GM12878 (cell line): ENCODE data around the gene FUBP1. TPM values are rescaled to one million over a fixed set of nuclear protein-coding genes. Genes with fewer than 3 reads are reported as not detected.
A peak's percentile ranks its signal among the peaks of the same experiment; 100 is the strongest.

Experiments used
- ATAC-seq: fragments of 200-7000 bp; cut with Tn5 transposase; 3 replicates; pipeline ENCODE4 v1.9.1; 2020; ENCODE audit warnings: mild to moderate bottlenecking, moderate library complexity
- BruUV-seq: library from RNA; stranded (reverse); fragments of 400-500 nt; replicated peaks from 2 replicates; lab custom pipeline; 2021; lab: Mats Ljungman, UMichigan
- CTCF ChIA-PET: fragments of 300-600 bp; sonication (Branson Sonifier 250); formaldehyde crosslinking; extraction: SDS; loops from one replicate; lab custom pipeline; 2021; ENCODE audit warnings: inconsistent platforms; lab: Yijun Ruan, JAX
- POLR2A ChIA-PET: fragments of 350-600 bp; formaldehyde crosslinking; extraction: SDS; loops from one replicate; lab custom pipeline; 2021; ENCODE audit warnings: inconsistent platforms; lab: Charles Lee
- RAD21 ChIA-PET: fragments of 300-600 bp; sonication (Branson Sonifier 250); formaldehyde crosslinking; loops from one replicate; lab custom pipeline; 2023; ENCODE audit warnings: antibody characterized with exemption; ENCODE audit not compliant: unreplicated experiment; lab: Charles Lee
- SMC1A ChIA-PET: fragments of 300-600 bp; sonication (Branson Sonifier 250); formaldehyde crosslinking; loops from one replicate; lab custom pipeline; 2023; ENCODE audit not compliant: unreplicated experiment, uncharacterized antibody; lab: Charles Lee
- DNase-seq: peaks from one replicate; pipeline ENCODE4 v3.0.0-alpha.2; 2011; ENCODE audit warnings: low read depth, low spot score
- FAIRE-seq: peaks from 3 replicates; lab custom pipeline; 2011; peaks lifted over from hg19 to GRCh38; lab: Jason Lieb, UNC
- H2AFZ ChIP-seq: 2 replicates; pipeline ENCODE4 v1.6.0; 2011; ENCODE audit warnings: low read depth, low read length, control low read depth; ENCODE audit not compliant: control insufficient read depth
- H3K27ac ChIP-seq: 2 replicates; pipeline ENCODE4 v1.5.1; 2011; ENCODE audit warnings: control low read depth; ENCODE audit not compliant: control insufficient read depth, insufficient read depth
- H3K27me3 ChIP-seq, 2 experiments: replicated peaks in 1 of 2; 2 replicates each; pipeline versions ENCODE4 v1.6.0 to v1.6.1; 2011; ENCODE audit warnings: low read length in 1 of 2; ENCODE audit not compliant: control insufficient read depth in 2 of 2, insufficient read depth in 2 of 2
- H3K36me3 ChIP-seq, 2 experiments: 2 replicates each; pipeline ENCODE4 v1.5.1; 2011; ENCODE audit warnings: low read length in 1 of 2; ENCODE audit not compliant: control insufficient read depth in 2 of 2, insufficient read depth in 2 of 2
- H3K4me1 ChIP-seq: 2 replicates; pipeline ENCODE4 v1.6.1; 2011; ENCODE audit warnings: mild to moderate bottlenecking, low read length, moderate library complexity, mixed read lengths; ENCODE audit not compliant: control insufficient read depth, insufficient read depth
- H3K4me2 ChIP-seq: 2 replicates; pipeline ENCODE4 v1.6.0; 2011; ENCODE audit warnings: control low read depth; ENCODE audit not compliant: control insufficient read depth, insufficient read depth
- H3K4me3 ChIP-seq: fragments of 200-600 bp; sonication (generic); 2 replicates; pipeline ENCODE4 v1.5.1; 2016
- H3K79me2 ChIP-seq: 2 replicates; pipeline ENCODE4 v1.6.0; 2011; ENCODE audit warnings: low read length; ENCODE audit not compliant: control insufficient read depth, insufficient read depth
- H3K9ac ChIP-seq: 2 replicates; pipeline ENCODE4 v1.8.0; 2011; ENCODE audit warnings: low read length, control low read depth, mixed read lengths; ENCODE audit not compliant: control insufficient read depth, insufficient read depth
- H3K9me3 ChIP-seq: replicated peaks from 3 replicates; pipeline ENCODE4 v1.5.1; 2011; ENCODE audit warnings: mild to moderate bottlenecking, low read length; ENCODE audit not compliant: control insufficient read depth, insufficient read depth
- H4K20me1 ChIP-seq: 2 replicates; pipeline ENCODE4 v1.6.0; 2011; ENCODE audit not compliant: control insufficient read depth, insufficient read depth
- BRCA1 ChIP-seq: IDR thresholded peaks from 2 replicates; pipeline ENCODE4 v1.6.1; 2011; ENCODE audit warnings: low read depth, low read length, improper control_type of control experiment
- CUX1 ChIP-seq: IDR thresholded peaks from 2 replicates; pipeline ENCODE4 v1.6.1; 2012; ENCODE audit warnings: improper control_type of control experiment, low read depth, low read length; ENCODE audit not compliant: insufficient replicate concordance
- EGR1 ChIP-seq, 2 experiments: IDR thresholded peaks; 1 replicate in 1 of 2; 2 replicates in 1 of 2; pipeline ENCODE4 v1.6.1; 2011 to 2012; ENCODE audit warnings: low read depth in 2 of 2, low read length in 2 of 2, borderline replicate concordance in 1 of 2, mild to moderate bottlenecking in 1 of 2, moderate library complexity in 1 of 2
- FOXK2 ChIP-seq: fragments of 450-650 bp; IDR thresholded peaks from 2 replicates; pipeline ENCODE4 v1.6.1; 2017; ENCODE audit warnings: mild to moderate bottlenecking, moderate library complexity
- POLR2A ChIP-seq: IDR thresholded peaks from 2 replicates; pipeline ENCODE4 v1.6.1; 2011; ENCODE audit warnings: low read depth, mild to moderate bottlenecking, low read length
- RAD51 ChIP-seq: fragments of 450-650 bp; IDR thresholded peaks from 2 replicates; pipeline ENCODE4 v1.6.1; 2016; ENCODE audit warnings: moderate library complexity, mild to moderate bottlenecking, inconsistent platforms
- SMAD1 ChIP-seq: fragments of 450-650 bp; IDR thresholded peaks from 2 replicates; pipeline ENCODE4 v1.6.1; 2018; ENCODE audit warnings: mild to moderate bottlenecking, low read depth; ENCODE audit not compliant: partially characterized antibody
- ZBED1 ChIP-seq: IDR thresholded peaks from 2 replicates; pipeline ENCODE4 v1.6.1; 2016; ENCODE audit warnings: borderline replicate concordance
- WGBS: methylation state at CpG from one replicate; pipeline ENCODE4 v1.1.6; 2016; ENCODE audit warnings: low lambda C conversion rate; ENCODE audit not compliant: insufficient replicate concordance, insufficient coverage; ENCODE audit errors: missing lambda C conversion rate; 5-methylcytosine and 5-hydroxymethylcytosine counted together
- in situ Hi-C: fragments of 300-500 bp; cut with MboI; formaldehyde crosslinking; loops from 9 replicates; pipeline ENCODE4 v1.14.3; 2018; ENCODE audit warnings: mixed read lengths
- intact Hi-C: fragments of 100-400 bp; cut with micrococcal nuclease; formaldehyde crosslinking; loops from one replicate; pipeline ENCODE4 v1.14.2; 2022; ENCODE audit not compliant: unreplicated experiment
- polyA plus RNA-seq, 11 experiments: library from polyadenylated mRNA; depleted of rRNA in 4 of 11; unstranded in 6 of 11; stranded (reverse) in 5 of 11; fragments of >200 nt; fragmentation: Nextera tagmentation in 4 of 11; fragmentation: Illumina TruSeq in 1 of 11; extraction: Ambion mirVana in 4 of 11; extraction: Trizol in 1 of 11; gene quantifications; 1 replicate in 1 of 11; 2 replicates in 10 of 11; pipeline versions ENCODE4 v1.2.1 to v1.2.3, GENCODE V29; 2011 to 2016; ENCODE audit warnings: inconsistent platforms in 2 of 11, missing spikeins in 2 of 11, low read depth in 1 of 11
- total RNA-seq, 4 experiments: library from RNA; depleted of rRNA in 3 of 4; stranded (reverse); fragments of >200 nt in 3 of 4; fragmentation: Illumina TruSeq in 1 of 4; extraction: Trizol in 1 of 4; gene quantifications; 2 replicates each; pipeline versions ENCODE4 v1.2.1 to v1.2.3, GENCODE V29; 2013 to 2021

The FUBP1 gene
- total and polyA plus RNA-seq, 10 of the 15 experiments (the other 5 are each of a cell fraction or from before 2014, with no cell fraction given): 110 to 343 (median 191) TPM

DNA sequence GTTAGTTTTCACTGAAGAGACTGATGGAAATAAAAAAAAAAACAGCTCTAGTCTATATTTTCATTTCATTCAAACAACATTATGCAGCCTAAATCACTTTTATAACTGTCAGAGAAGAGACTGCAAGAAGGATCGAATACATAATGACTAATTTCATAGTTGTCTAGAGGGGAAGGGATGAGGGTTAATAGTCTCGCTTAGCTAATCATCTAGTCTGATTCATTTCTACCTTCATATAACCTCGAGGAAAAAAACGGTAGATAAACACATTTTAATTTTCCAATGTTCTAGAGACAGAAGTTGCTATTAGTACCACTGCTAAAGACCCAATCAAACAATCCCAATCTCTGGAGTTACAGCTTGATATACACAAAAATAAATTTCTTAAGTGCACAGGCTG lies 3.5 kb downstream of the FUBP1 start:
- Histone ChIP-seq H3K4me2 (peak overlapping the region; percentile 86), H3K27ac (no peak overlapping the region), H3K9me3 (no peaks in the 10 kb centered on the region), H3K36me3 (peaks cover 0 to 13% of the 10 kb centered on the region in 2 experiments; a peak in 1 of 4 replicates), H3K4me1 (no peaks in the 10 kb centered on the region; the same call in 1 of the 2 replicates), H3K9ac (peak overlapping the region; percentile 100), H3K79me2 (peaks cover 95% of the 10 kb centered on the region), H3K27me3 (no peaks in the 10 kb centered on the region), H2AFZ (no peak overlapping the region), H3K4me3 (peak overlapping the region; percentile 95), H4K20me1 (peaks cover 17% of the 10 kb centered on the region)
- no TSS peak for BruUV-seq
- ATAC-seq (no peak), FAIRE-seq (no peak), DNase-seq (no peak)
- SMC1A ChIA-PET: interaction anchor here (0.7 to 4.5 kb wide), 13 partner anchors 10 to 647 kb away, joined by 3 to 89 read pairs (median 4); partner anchors contain the start of gene DNAJB4
- intact Hi-C loops (loop anchor here (5.0 kb wide), 4 partner anchors 203 to 1038 kb away; partner anchors contain the start of gene ZZZ3), in situ Hi-C loops (no loop called here)
- WGBS: 7% methylated on average over 4 of the region's 4 CpGs
- TF ChIP-seq EGR1 (IDR thresholded peaks at IDR 0.05; ENCODE audit: borderline replicate concordance in 1 of 2, low read depth in 2 of 2, low read length in 2 of 2) (no peak), RAD51 (0 out of 2 replicates have a peak, but pooled peaks have one; percentile 8), POLR2A (no peak)
- POLR2A ChIA-PET: interaction anchor here (1.0 to 11.4 kb wide), 4 partner anchors 19 to 39 kb away, joined by 3 to 312 read pairs (median 4); partner anchors contain the start of gene DNAJB4
- RAD21 ChIA-PET: interaction anchor here (0.6 to 9.7 kb wide), 9 partner anchors 21 to 218 kb away, joined by 3 to 158 read pairs (median 4); partner anchors contain the start of gene DNAJB4
- CTCF ChIA-PET: interaction anchor here (0.6 to 5.6 kb wide), 6 partner anchors 8 to 139 kb away, joined by 3 to 73 read pairs (median 7); partner anchors contain the start of gene DNAJB4

DNA sequence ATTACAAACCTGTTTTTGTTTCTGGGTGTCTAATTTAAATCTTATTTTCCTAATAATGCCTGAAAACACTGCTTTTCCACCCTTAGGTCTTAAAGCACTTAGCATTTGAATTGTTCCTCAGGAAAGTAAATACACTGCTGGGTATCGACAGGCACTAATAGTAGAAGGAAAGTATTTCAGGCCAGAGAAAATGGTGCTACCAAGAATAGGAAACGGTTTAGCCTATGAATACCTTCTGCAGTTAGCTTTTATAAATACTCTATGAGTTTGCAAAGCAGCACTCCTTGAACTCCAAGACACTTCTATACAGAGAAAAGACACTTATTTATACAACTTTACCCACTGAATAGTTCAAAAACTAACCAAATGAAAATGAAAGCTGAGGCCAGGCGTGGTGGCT lies 6.8 kb downstream of the FUBP1 start:
- in situ Hi-C loops (no loop called here), intact Hi-C loops (no loop called here)
- 63% methylated on average over 3 of the region's 3 CpGs for WGBS
- Histone ChIP-seq H2AFZ (no peak overlapping the region), H3K27ac (no peak overlapping the region), H3K4me1 (no peaks in the 10 kb centered on the region; the same call in 1 of the 2 replicates), H3K27me3 (no peaks in the 10 kb centered on the region), H3K79me2 (peaks cover 92% of the 10 kb centered on the region), H3K9me3 (no peaks in the 10 kb centered on the region), H3K36me3 (peaks cover 0 to 16% of the 10 kb centered on the region in 2 experiments), H3K9ac (no peak overlapping the region), H3K4me3 (no peak overlapping the region), H3K4me2 (peak overlapping the region; percentile 61; the same call in 1 of the 2 replicates), H4K20me1 (peaks cover 17% of the 10 kb centered on the region)
- peak; percentile 2; the same call in 2 of the 3 replicates for ATAC-seq
- BruUV-seq: no TSS peak
- ChIA-PET POLR2A (interaction anchor here (0.6 to 11.4 kb wide), 4 partner anchors 32 to 652 kb away, joined by 3 to 312 read pairs (median 6); partner anchors contain the start of gene DNAJB4), SMC1A (interaction anchor here (0.6 to 1.0 kb wide), 2 partner anchors 9 to 16 kb away, joined by 3 to 4 read pairs; no protein-coding TSS in a partner anchor), RAD21 (interaction anchor here (1.3 kb wide), 1 partner anchor 33 kb away, joined by 3 read pairs; the partner anchor contains the start of gene DNAJB4), CTCF (interaction anchor here (1.5 kb wide), 1 partner anchor 142 kb away, joined by 7 read pairs; no protein-coding TSS in a partner anchor)
- DNase-seq: no peak
- FAIRE-seq: no peak
- TF ChIP-seq BRCA1: no peak
- TF ChIP-seq FOXK2: no peak
- TF ChIP-seq SMAD1: no peak
- TF ChIP-seq CUX1: no peak
- no peak for TF ChIP-seq ZBED1
